ENCODE results near the gene MDH2. TPM values are rescaled to one million over a fixed set of nuclear protein-coding genes. Genes with fewer than 3 reads are reported as not detected.
A peak's percentile ranks its signal among the peaks of the same experiment; 100 is the strongest.
"Not testable (repeated sequence)": the region's sequence is repeated elsewhere in the genome, so short reads cannot be mapped to it uniquely, and the experiment has no call there.

Gene MDH2
- polyA plus RNA-seq (ENCODE audit: insufficient read length in 3 of 3), result 100 to 1,000 TPM; 183 to 240 (median 206) TPM
- long read RNA-seq, donor 1, transcript MDH2-201 (9 exons, 2,209 nt), result major isoform, 71 of 151 reads
- long read RNA-seq, donor 1, transcript MDH2-205 (2 exons, 648 nt), result minor isoform, 5 of 151 reads
- long read RNA-seq, donor 1, partial matches to known transcripts, result 68 of 151 reads
- long read RNA-seq, donor 1, other reads (novel, unspliced or antisense), result 0 of 151 reads
- long read RNA-seq, donor 2, transcript MDH2-201 (9 exons, 2,209 nt), result major isoform, 58 of 158 reads
- long read RNA-seq, donor 2, transcript MDH2-204 (8 exons, 2,020 nt), result minor isoform, 5 of 158 reads
- long read RNA-seq, donor 2, partial matches to known transcripts, result 91 of 158 reads
- long read RNA-seq, donor 2, other reads (novel, unspliced or antisense), result 0 of 158 reads
- long read RNA-seq, donor 3, transcript MDH2-204 (8 exons, 2,020 nt), result minor isoform, 5 of 254 reads
- long read RNA-seq, donor 3, transcript MDH2-201 (9 exons, 2,209 nt), result major isoform, 132 of 254 reads
- long read RNA-seq, donor 3, transcript MDH2-206 (4 exons, 551 nt), result minor isoform, 5 of 254 reads
- long read RNA-seq, donor 3, partial matches to known transcripts, result 103 of 254 reads
- long read RNA-seq, donor 3, other reads (novel, unspliced or antisense), result 6 of 254 reads
- long read RNA-seq, donor 4, transcript MDH2-201 (9 exons, 2,209 nt), result major isoform, 60 of 122 reads
- long read RNA-seq, donor 4, partial matches to known transcripts, result 60 of 122 reads
- long read RNA-seq, donor 4, other reads (novel, unspliced or antisense), result 0 of 122 reads
- long read RNA-seq, donor 5, result 0 reads
- long read RNA-seq, donor 6, transcript MDH2-201 (9 exons, 2,209 nt), result major isoform, 54 of 151 reads
- long read RNA-seq, donor 6, partial matches to known transcripts, result 90 of 151 reads
- long read RNA-seq, donor 6, other reads (novel, unspliced or antisense), result 0 of 151 reads
- long read RNA-seq, donor 7, transcript MDH2-201 (9 exons, 2,209 nt), result major isoform, 80 of 195 reads
- long read RNA-seq, donor 7, transcript MDH2-204 (8 exons, 2,020 nt), result minor isoform, 5 of 195 reads
- long read RNA-seq, donor 7, transcript MDH2-206 (4 exons, 551 nt), result minor isoform, 6 of 195 reads
- long read RNA-seq, donor 7, partial matches to known transcripts, result 96 of 195 reads
- long read RNA-seq, donor 7, other reads (novel, unspliced or antisense), result 5 of 195 reads
- long read RNA-seq, donor 8, result 0 reads
- long read RNA-seq, donor 9, transcript MDH2-201 (9 exons, 2,209 nt), result major isoform, 72 of 151 reads
- long read RNA-seq, donor 9, partial matches to known transcripts, result 69 of 151 reads
- long read RNA-seq, donor 9, other reads (novel, unspliced or antisense), result 0 of 151 reads
- long read RNA-seq, donor 10, transcript MDH2-206 (4 exons, 551 nt), result minor isoform, 9 of 177 reads
- long read RNA-seq, donor 10, transcript MDH2-201 (9 exons, 2,209 nt), result major isoform, 84 of 177 reads
- long read RNA-seq, donor 10, partial matches to known transcripts, result 80 of 177 reads
- long read RNA-seq, donor 10, other reads (novel, unspliced or antisense), result 0 of 177 reads
- long read RNA-seq, donor 11, transcript MDH2-201 (9 exons, 2,209 nt), result major isoform, 61 of 115 reads
- long read RNA-seq, donor 11, partial matches to known transcripts, result 46 of 115 reads
- long read RNA-seq, donor 11, other reads (novel, unspliced or antisense), result 0 of 115 reads
- long read RNA-seq, donor 12, transcript MDH2-203 (8 exons, 1,548 nt), result minor isoform, 5 of 61 reads
- long read RNA-seq, donor 12, transcript MDH2-201 (9 exons, 2,209 nt), result major isoform, 26 of 61 reads
- long read RNA-seq, donor 12, partial matches to known transcripts, result 24 of 61 reads
- long read RNA-seq, donor 12, other reads (novel, unspliced or antisense), result 0 of 61 reads
- long read RNA-seq, donor 13, result 0 reads
- long read RNA-seq, donor 14, transcript MDH2-201 (9 exons, 2,209 nt), result major isoform, 55 of 115 reads
- long read RNA-seq, donor 14, partial matches to known transcripts, result 57 of 115 reads
- long read RNA-seq, donor 14, other reads (novel, unspliced or antisense), result 0 of 115 reads
- long read RNA-seq, donor 15, transcript MDH2-201 (9 exons, 2,209 nt), result major isoform, 47 of 77 reads
- long read RNA-seq, donor 15, partial matches to known transcripts, result 26 of 77 reads
- long read RNA-seq, donor 15, other reads (novel, unspliced or antisense), result 0 of 77 reads
- long read RNA-seq, donor 16, transcript MDH2-201 (9 exons, 2,209 nt), result major isoform, 168 of 363 reads
- long read RNA-seq, donor 16, transcript MDH2-206 (4 exons, 551 nt), result minor isoform, 7 of 363 reads
- long read RNA-seq, donor 16, transcript MDH2-204 (8 exons, 2,020 nt), result minor isoform, 6 of 363 reads
- long read RNA-seq, donor 16, transcript MDH2-205 (2 exons, 648 nt), result minor isoform, 6 of 363 reads
- long read RNA-seq, donor 16, partial matches to known transcripts, result 168 of 363 reads
- long read RNA-seq, donor 16, other reads (novel, unspliced or antisense), result 7 of 363 reads

- DNase-seq (ENCODE audit: extremely low read depth in 1 of 11, low read depth in 9 of 11, low spot score in 4 of 11), result peak; percentile 86 to 95 (median 90)
Measured at GRCh38 chr7:76047811-76048667, at the start of gene MDH2, which contains the start of gene STYXL1. Gene MDH2 (plus strand): TSS chr7:76048106. CDS start chr7:76048161, 55 bp downstream. Gene STYXL1 (minus strand): TSS chr7:76048000. CDS start chr7:76030523, 17,477 bp downstream.

- DNase-seq (ENCODE audit: extremely low read depth in 1 of 11, low read depth in 9 of 11, low spot score in 4 of 11), result no peak
Measured at GRCh38 chr7:76000566-76000965, 47.3 kb upstream of the MDH2 start.

- no peak for DNase-seq (ENCODE audit: extremely low read depth in 1 of 11, low read depth in 9 of 11, low spot score in 4 of 11)
Measured at GRCh38 chr7:76002139-76002538, 45.8 kb upstream of the MDH2 start.

GRCh38 chr7:76002822-76003221 is 45.1 kb upstream of the MDH2 start:
- DNase-seq (ENCODE audit: extremely low read depth in 1 of 11, low read depth in 9 of 11, low spot score in 4 of 11), result no peak

- no peak for DNase-seq (ENCODE audit: extremely low read depth in 1 of 11, low read depth in 9 of 11, low spot score in 4 of 11)
Measured at GRCh38 chr7:76003351-76003750, 44.6 kb upstream of the MDH2 start.

- not testable (repeated sequence) for DNase-seq (ENCODE audit: extremely low read depth in 1 of 11, low read depth in 9 of 11, low spot score in 4 of 11)
Measured at GRCh38 chr7:76005004-76005403, 42.9 kb upstream of the MDH2 start.

- no peak for DNase-seq (ENCODE audit: extremely low read depth in 1 of 11, low read depth in 9 of 11, low spot score in 4 of 11)
Measured at GRCh38 chr7:76008156-76008687, 39.7 kb upstream of the MDH2 start.

GRCh38 chr7:76009672-76010600 is 38.0 kb upstream of the MDH2 start:
- DNase-seq (ENCODE audit: extremely low read depth in 1 of 11, low read depth in 9 of 11, low spot score in 4 of 11), result no peak

GRCh38 chr7:76011442-76011861 is 36.5 kb upstream of the MDH2 start:
- no peak for DNase-seq (ENCODE audit: extremely low read depth in 1 of 11, low read depth in 9 of 11, low spot score in 4 of 11)

- DNase-seq (ENCODE audit: extremely low read depth in 1 of 11, low read depth in 9 of 11, low spot score in 4 of 11), result no peak
Measured at GRCh38 chr7:76016191-76016947, 31.5 kb upstream of the MDH2 start.

- DNase-seq (ENCODE audit: extremely low read depth in 1 of 11, low read depth in 9 of 11, low spot score in 4 of 11), result not testable (repeated sequence)
Measured at GRCh38 chr7:76018520-76018919, 29.4 kb upstream of the MDH2 start.

- peak; percentile 13 to 61 (median 36) for DNase-seq (ENCODE audit: extremely low read depth in 1 of 11, low read depth in 9 of 11, low spot score in 4 of 11)
Measured at GRCh38 chr7:76020031-76020714, 27.7 kb upstream of the MDH2 start.
